COLO668 (cell line): ENCODE data around the gene PTGES.

Experiments used
- DNase-seq: peaks from one replicate; lab custom pipeline; 2025; ENCODE audit not compliant: unreplicated experiment; lab: John Stamatoyannopoulos, UW

The PTGES gene

GRCh38 chr9:129695870-129696269, 57.0 kb downstream of the PTGES start:
- no peak for DNase-seq

DNA sequence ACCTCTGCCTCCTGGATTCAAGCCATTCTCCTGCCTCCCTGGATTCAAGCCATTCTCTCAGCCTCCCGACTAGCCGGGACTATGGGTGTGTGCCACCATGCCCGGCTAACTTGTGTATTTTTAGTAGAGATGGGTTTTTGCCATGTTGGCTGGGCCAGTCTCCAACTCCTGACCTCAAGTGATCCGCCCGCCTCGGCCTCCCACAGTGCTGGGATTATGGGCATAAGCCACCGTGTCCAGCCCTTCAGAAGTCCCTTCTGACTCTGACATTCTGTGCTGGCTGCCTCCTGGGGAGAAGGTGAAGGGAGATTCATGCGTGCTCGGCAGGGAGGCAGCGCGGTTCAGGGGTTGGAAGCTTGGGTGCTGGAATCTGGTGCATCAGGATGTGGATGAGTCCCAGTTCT, 58.6 kb downstream of the PTGES start:
- no peak for DNase-seq

- DNase-seq: no peak
Measured at GRCh38 chr9:129693741-129694140, 59.1 kb downstream of the PTGES start.

GRCh38 chr9:129692534-129692933, 60.3 kb downstream of the PTGES start:
- no peak for DNase-seq
